Renal pelvis (tissue), 4 donors: ENCODE measurements around the gene SERPINE1. TPM values are rescaled to one million over a fixed set of nuclear protein-coding genes. Genes with fewer than 3 reads are reported as not detected.
"Not testable (repeated sequence)": the region's sequence is repeated elsewhere in the genome, so short reads cannot be mapped to it uniquely, and the experiment has no call there.

Experiments used
- DNase-seq: peaks from one replicate; pipeline ENCODE4 v3.0.0-alpha.2; 2013
- polyA plus RNA-seq, 3 donors: library from polyadenylated mRNA; unstranded; fragments of 120-200 nt; gene quantifications; one replicate each; pipeline ENCODE4 v1.2.1, GENCODE V29; 2013; ENCODE audit not compliant: insufficient read length in 3 of 3

SERPINE1 gene
- polyA plus RNA-seq, 3 donors = 0.86 to 1.3 (median 1.2) TPM

DNA sequence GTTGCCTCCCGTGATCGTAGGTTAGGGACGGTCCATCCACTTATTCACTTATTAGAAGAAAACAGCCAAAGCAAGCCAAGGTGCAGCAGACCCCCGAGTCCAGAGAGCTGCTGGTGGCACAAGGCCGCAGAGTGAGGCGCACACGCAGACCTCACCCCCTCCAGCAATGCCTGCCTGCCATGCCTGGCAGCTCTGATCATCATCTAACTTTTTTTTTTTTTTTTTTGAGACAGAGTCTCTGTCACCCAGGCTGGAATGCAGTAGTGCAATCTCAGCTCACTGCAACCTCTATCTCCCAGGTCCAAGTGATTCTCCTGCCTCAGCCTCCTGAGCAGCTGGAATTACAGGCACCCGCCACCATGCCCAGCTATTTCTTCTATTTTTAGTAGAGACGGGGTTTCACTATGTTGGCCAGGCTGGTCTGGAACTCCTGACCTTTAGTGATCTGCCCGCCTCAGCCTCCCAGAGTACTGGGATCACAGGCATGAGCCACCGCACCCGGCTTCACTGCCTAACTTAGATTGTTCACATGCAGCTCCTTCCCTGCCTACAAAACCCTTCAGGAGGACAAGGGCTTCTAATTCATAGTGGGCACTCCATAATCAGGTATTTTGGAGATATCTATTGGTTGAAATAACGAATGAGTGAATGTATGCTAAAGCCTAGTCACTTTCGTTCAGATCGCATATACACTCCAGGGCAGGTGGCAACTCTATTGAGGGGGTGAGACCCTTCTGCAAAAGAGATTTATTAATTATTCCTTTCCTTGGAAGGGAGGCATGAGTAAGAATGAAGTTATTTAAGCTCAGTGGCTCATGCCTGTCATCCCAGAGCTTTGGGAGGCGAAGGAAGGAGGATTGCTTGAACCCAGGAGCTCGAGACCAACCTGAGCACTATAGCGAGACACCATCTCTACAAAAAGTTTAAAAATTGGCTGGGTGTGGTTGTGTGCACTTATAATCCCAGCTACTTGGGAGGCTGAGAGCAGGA lies 25.8 kb upstream of the SERPINE1 start:
- DNase-seq = no peak

DNA sequence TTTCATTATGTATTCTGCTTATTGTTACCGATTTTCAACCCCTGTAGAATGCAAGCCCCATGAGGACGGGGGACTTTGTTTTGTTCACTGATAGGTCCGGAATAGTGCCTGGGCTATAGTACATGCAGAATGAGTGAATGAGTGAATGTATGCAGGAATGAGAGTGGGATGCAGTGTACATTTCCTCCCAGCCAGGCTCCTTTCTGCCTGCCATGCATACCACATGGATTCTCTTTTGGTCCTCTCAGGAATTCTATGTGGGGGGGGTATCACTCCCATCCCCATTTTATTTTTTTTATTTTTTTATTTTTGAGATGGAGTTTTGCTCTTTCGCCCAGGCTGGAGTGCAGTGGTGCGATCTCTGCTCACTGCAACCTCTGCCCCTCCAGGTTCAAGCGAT lies 24.9 kb upstream of the SERPINE1 start:
- DNase-seq = no peak

DNA sequence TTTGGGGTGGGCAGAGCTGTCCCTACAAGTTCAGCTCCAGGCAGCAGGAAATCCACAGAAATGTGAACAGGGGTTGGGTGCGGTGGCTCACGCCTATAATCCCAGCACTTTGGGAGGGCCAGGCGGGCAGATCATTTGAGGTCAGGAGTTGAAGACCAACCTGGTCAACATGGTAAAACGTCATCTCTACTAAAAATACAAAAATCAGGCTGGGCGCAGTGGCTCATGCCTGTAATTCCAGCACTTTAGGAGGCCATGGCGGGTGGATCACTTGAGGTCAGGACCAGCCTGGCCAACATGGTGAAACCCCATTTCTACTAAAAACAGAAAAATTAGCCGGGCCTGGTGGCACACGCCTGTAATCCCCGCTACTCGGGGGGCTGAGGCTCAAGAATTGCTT lies 23.2 kb upstream of the SERPINE1 start:
- DNase-seq = not testable (repeated sequence)

DNA sequence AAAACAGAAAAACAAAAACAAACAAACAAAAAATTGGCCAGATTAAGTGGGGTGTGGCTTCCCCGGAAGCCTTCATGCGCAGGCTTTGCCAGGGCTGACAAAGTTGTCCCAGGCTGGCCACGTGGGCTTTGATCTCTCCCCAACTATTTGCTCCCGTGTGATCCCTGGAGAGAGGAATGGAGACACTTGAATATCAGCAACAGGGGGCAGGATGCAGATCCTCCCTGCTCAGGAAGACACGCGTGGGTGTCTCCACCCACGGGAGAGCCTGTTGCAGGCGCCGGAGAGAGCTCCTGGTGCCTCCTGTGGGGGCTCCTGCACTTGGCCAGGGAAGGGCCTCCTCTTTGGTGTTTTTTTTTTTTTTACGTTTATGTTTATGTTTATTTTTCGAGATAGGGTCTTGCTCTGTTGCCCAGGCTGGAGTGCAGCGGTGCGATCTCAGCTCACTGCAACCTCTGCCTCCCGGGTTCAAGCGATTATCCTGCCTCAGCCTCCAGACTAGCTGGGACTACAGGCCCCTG lies 22.7 kb upstream of the SERPINE1 start:
- DNase-seq = no peak

DNA sequence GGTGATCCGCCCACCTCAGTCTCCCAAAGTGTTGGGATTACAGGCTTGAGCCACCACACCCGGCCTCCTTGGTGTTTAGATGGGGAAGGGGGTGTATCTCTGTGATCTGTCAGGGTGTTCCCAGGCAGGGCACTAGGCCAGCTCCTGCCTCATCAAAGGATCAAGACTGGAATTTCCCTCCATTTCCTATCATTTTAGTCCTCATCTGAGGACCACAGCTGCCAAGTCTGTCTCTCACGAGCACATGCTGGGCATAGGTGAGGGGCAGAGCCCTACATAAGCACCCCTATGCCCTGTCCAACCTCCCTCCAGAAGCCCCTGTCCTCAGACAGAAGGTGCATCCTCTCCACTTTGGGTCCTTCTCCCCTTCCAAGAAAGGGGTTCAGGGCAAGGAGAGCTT lies 22.1 kb upstream of the SERPINE1 start:
- DNase-seq = no peak

DNA sequence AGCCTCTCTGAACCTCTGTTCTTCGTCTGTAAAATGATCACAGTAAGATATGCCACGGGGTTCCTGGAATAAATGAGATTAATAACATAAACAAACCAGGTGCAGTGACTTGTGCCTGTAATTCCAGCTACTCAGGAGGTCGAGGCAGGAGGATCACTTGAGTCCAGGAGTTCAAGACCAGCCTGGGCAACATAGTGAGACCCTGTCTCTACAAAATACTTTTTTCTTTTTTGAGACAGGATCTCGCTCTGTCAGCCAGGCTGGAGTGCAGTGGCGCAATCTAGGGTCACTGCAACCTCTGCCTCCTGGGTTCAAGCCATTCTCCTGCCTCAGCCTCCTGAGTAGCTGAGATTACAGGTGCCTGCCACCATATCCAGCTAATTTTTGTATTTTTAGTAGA lies 21.7 kb upstream of the SERPINE1 start:
- not testable (repeated sequence) for DNase-seq

DNA sequence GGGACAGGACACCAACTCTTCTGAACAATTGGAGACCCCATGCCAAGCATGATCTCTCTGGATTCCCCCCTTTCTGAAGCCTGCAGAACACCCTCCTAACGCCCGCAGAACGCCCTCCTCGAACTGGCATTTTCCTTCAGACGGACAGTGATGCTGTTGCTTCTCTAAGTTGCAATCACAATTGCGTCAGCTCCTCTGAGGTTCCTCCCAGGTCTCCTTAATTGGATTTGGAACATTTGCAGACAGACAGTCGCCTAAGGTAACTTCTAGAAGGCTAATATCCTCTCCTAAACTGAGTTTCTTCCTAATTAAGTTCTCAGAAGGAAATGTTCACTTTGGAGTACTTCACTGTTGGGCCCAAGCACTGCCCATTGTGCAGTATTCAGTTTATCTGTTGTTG lies 20.5 kb upstream of the SERPINE1 start:
- no peak for DNase-seq

DNA sequence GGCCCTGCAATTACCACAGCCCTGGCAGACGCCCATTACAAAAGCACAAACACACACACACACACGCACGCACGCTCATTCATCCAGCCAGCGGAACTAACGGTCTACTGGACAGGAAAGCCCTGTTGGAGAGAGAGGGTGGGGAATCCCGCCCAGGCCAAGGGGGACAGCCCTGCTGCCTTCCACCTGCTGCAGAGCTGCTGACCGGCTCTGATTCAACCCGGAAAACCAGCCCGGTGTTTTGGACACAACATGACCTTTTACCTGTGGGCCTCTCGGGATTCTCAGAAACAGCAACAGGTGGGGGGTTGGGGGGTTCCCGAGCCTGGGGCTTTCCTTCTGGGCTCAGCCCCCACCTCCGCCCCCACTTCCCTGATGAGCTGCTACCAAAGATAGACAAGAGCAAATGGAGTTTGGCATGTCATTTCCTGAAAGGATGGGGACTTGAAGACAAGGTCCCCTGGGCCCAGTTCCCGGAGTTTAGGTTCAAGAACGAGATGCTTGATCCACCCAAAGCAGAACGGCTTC lies 18.5 kb upstream of the SERPINE1 start:
- DNase-seq = peak; percentile 42

DNA sequence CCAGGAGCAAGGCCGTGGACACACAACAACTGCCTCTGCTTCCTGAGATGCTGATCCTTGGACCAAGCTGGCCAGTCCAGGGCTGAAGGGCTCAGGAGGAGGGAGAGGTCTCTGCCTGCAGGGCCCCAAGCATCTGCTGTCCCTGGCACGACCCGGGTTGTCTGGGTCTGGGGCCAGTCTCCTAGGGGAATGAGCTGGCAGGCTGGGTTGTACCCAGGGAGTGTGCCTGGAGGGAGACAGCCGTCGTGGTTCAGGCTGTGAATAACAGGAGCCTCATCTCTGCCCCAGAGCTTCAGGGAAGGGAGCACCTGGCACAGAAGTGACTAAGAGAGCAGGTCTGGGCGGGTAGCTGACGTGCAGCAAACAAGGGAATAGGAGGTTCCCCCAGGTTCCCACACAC lies 17.9 kb upstream of the SERPINE1 start:
- no peak for DNase-seq

DNA sequence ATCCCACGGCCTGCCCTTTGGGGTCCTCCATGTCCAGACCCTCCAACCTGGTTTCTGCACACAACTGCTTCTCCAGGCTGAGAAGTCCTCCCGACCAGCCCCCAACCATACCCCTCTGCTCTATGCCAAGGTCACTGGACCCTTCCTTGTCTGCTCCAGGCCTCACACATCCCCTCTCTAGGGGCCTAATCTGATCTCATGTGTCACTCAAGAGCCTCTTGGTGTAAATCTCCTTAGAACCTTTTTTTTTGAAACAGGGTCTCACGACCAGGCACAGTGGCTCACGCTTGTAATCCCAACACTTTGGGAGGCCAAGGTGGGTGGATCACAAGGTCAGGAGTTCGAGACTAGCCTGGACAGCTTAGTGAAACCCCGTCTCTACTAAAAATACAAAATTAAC lies 17.5 kb upstream of the SERPINE1 start:
- no peak for DNase-seq

DNA sequence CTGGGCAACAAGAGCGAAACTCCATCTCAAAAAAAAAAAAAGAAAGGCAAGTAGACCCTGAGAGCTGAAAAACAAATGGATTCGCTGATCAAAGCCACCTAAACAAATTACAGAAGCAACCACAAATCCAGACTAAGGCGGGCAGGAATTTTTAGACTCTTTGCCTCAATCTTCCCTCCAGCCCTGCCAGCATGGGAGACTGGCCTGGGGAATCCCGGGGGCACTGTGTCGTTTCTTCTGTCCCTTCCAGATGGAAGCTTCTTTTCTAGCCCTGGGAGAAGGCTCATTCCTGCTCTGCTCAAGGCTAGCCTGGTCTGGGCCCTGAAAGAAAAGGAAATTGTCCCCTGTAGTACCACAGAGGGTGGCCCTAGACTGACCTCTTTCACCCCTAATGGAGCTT lies 15.6 kb upstream of the SERPINE1 start:
- no peak for DNase-seq

DNA sequence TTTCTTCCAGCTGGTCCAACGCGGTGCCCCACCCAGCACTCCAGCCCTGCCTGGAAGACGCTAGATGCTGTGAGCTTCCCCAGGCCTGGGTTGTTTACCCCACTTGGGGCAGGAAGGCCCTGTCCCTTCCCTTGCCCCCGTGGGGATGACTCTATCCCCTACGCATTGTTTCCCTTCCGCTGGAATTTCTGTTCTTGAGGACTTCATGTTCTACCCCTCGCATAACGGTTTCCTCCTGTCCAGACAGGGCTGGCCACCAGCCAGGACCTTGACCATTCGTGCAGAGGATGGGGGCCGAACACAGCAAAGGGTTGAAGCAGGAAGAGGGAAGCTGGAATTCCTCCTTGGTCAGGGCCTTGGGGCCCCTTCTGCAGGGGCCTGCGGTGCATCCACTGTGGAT lies 14.7 kb upstream of the SERPINE1 start:
- peak; percentile 45 for DNase-seq

DNA sequence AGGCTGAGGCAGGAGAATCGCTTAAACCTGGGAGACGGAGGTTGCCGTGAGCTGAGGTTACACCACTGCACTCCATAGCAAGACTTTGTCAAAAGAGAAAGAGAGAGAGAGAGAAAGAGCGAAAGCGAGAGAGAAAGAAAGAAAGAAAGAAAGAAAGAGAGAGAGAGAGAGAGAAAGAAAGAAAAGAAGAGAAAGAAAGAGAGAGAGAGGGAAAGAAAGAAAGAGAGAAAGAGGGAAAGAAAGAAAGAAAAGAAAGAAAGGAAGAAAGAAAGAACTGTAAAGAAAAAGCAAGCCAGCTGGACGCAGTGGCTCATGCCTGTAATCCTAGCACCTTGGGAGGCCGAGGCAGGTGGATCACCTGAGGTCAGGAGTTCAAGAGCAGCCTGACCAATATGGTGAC lies 13.8 kb upstream of the SERPINE1 start:
- not testable (repeated sequence) for DNase-seq

DNA sequence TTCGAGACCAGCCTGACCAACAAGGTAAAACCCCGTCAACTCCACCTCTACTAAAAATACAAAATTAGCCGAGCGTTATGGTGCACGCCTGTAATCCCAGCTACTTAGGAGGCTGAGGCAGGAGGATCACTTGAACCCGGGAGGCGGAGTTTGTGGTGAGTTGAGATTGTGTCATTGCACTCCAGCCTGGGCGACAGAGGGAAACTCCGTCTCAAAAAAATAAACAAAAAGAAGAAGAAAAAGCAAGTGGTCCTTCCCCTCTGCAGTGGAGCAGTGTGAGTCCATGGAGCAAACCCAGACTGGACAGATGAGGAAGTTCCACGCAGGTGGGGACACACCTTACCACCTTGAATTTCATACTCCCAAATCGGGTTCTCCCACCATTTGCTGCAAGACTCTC lies 13.1 kb upstream of the SERPINE1 start:
- no peak for DNase-seq

DNA sequence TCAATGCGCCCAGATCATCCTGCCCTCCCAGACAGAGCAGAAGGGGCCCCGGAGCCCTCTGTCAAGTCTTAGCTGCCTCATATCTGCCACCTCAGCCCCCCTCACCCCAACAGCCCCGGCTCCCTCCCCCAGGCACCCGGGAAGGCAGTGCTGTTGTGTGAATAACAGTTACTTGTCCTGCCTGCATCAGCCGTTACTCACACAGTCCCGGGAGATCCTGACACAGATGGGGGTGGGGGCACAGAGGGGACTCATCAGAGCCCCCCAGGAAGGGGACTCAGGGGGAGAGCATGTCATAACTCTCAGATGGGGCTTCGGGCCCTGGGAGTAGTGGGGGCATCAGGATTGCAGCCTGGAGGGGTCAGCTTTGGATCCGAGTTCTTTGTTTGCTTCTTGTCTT lies 12.4 kb upstream of the SERPINE1 start:
- DNase-seq = no peak

DNA sequence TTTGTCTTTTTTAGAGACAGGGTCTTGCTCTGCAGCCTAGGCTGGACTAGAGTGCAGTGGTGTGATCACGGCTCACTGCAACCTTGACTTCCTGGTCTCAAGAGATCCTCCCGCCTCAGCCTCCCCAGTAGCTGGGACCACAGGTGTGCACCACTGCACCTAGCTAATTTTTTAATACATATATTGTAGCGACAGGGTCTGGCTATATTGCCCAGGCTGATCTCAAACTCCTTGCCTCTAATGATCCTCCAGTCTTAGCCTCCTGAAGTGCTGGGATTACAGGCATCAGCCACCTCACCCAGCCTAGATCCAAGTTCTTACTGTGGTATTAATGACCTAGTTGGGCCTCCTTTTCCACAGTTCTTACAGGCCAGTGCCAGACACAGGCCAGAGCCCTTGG lies 11.7 kb upstream of the SERPINE1 start:
- DNase-seq = no peak

DNA sequence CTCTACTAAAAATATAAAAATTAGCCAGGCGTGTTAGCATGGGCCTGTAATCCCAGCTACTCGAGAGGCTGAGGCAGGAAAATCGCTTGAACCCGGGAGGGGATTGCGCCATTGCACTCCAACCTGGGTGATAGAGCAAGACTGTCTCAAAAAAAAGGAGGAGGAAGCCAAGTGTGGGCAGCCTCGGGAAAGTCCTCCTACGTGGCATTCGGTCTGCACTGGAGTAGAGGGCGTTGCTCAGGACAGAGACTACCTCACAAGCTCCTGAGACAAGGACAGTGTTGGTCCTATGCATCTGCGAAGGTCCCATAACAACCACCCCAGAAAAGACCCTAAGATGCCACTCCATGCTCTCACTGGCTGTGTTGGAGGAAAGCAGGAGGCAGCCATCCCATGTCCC lies 10.0 kb upstream of the SERPINE1 start:
- no peak for DNase-seq

DNA sequence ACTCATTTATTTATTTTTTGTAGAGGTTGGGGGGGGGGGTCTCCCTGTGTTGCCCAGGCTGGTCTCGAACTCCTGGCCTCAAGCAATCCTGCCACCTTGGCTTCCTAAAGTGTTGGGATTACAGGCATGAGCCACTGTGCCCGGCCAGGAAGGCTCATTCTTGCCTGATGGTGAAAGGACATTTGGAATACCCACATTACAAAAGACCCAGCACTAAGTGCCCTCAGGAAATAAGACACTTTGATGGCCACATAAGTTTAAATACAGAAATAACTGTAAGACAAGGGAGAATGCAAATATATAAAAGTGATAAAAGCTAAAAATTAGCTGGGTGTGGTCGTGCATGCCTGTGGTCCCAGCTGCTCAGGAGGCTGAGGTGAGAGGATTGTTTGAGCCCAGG lies 8.0 kb upstream of the SERPINE1 start:
- DNase-seq = no peak

DNA sequence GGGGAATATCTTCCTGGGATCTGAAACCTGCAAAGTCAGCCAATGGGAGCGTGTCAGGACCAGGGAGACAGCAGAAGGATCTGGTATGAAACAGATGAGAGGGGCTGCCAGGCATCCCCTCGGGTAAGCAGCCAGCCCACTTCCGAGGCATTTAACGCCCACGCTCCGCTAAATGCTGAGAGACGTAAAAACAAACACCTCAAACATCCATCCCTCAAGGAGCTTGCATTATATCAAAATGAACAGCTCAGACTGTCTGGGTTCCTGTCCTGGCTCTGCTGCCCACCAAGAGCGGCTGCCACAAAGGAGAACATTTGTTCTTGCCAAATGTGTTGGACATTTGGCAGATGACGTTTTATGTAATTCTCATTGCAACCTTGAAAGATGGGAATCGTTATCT lies 7.0 kb upstream of the SERPINE1 start:
- DNase-seq = no peak

DNA sequence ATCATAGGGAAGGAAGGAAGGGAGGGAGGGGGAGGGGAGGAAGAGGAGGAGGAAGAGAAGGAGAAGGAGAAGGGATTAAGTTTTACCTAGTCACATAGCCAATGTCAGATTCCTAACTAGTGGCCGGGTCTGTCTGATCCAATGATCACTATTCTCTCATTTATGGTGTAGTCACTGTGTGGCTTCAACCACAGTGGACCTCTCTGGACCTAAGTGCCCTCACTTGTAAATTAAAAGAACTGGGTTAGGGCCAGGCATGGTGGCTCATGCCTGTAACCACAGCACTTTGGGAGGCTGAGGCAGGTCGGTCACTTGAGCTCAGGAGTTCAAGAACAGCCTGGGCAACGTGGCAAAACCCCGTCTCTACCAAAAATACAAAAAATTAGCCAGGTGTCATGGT lies 6.6 kb upstream of the SERPINE1 start:
- no peak for DNase-seq

DNA sequence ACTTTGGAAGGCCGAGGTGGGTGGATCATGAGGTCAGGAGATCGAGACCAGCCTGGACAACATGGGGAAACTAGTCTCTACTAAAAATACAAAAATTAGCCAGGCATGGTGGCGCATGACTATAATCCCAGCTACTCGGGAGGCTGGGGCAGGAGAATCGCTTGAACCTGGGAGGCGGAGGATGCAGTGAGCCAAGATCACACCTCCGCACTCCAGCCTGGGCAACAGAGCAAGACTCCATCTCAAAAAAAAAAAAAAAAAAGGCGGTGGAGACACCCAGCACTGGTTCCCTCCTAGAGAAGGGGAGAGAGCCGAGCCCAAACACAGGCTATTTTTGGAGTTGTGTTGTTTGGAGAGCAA lies 5.3 kb upstream of the SERPINE1 start:
- DNase-seq = not testable (repeated sequence)

DNA sequence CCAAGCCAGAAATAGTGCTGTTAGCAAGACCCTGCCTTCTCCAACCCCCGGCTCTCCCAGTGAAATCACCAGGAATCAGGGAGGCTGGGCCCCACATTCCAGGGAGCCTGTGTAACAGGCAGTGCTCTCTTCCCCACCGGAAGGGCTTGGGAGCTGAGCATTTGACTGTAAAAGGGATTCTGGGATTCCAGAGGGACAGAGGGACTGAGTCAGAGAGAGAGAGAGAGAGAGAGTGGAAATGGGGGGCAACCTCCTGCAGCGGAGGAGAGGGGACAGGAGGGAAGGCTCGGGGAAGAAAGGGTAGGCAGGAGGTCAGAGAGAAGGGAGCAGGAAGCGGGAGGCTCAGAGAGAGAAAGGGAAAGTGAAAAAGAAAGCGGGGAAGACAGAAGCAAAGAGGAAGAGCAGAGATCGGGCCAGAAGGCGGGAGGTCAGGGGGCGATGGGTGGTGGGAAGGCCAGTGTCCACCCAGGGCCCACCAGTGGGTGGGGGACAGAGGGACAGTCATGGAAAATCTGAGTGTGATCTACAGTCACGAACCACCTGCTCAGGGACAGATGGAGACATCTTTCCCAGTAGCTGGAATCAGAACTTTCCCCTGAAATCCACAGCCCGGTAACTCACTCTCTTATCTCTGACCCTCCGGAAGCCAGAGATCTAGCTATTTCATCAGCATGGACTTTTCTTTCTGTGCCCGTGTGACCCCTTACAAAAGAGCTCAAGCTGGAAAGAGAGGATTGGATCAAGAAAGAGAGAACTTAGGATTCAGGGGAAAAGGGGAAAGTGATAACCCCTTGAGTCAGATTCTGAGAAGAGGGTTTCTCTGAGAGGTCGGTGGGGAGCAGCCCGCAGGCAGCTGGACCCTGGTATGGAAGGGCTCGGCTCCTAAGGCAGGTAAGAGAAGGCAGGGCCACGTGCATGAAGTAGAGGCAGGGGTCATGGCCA lies 4.6 kb upstream of the SERPINE1 start:
- DNase-seq = peak; percentile 91
